ENCODE data around the gene NANOS3.

The NANOS3 gene

GRCh38 chr19:13885826-13886365 lies 9.0 kb downstream of the NANOS3 start:
- DNase-seq (ENCODE audit: low read depth) = no peak

- no peak for DNase-seq (ENCODE audit: low read depth)
Measured at GRCh38 chr19:13887018-13887436, 10.1 kb downstream of the NANOS3 start.

GRCh38 chr19:13887517-13887916 lies 10.6 kb downstream of the NANOS3 start:
- no peak for DNase-seq (ENCODE audit: low read depth)

GRCh38 chr19:13888281-13888680 lies 11.3 kb downstream of the NANOS3 start:
- no peak for DNase-seq (ENCODE audit: low read depth)

- no peak for DNase-seq (ENCODE audit: low read depth)
Measured at GRCh38 chr19:13890136-13890535, 13.2 kb downstream of the NANOS3 start.

GRCh38 chr19:13892870-13893269 lies 15.9 kb downstream of the NANOS3 start:
- DNase-seq (ENCODE audit: low read depth) = no peak

- DNase-seq (ENCODE audit: low read depth) = no peak
Measured at GRCh38 chr19:13894552-13894951, 17.6 kb downstream of the NANOS3 start.

GRCh38 chr19:13896227-13896626 lies 19.3 kb downstream of the NANOS3 start:
- no peak for DNase-seq (ENCODE audit: low read depth)

GRCh38 chr19:13899393-13899792 lies 22.5 kb downstream of the NANOS3 start:
- no peak for DNase-seq (ENCODE audit: low read depth)

GRCh38 chr19:13899912-13900584 lies 23.1 kb downstream of the NANOS3 start:
- DNase-seq (ENCODE audit: low read depth) = no peak

GRCh38 chr19:13902993-13903555 lies 26.1 kb downstream of the NANOS3 start:
- DNase-seq (ENCODE audit: low read depth) = no peak

- peak; percentile 52 for DNase-seq (ENCODE audit: low read depth)
Measured at GRCh38 chr19:13905634-13906520, 28.9 kb downstream of the NANOS3 start, which contains the start of the genes BRME1 and CC2D1A. Gene BRME1 (minus strand): TSS chr19:13906117. CDS start chr19:13904892, 1,225 bp downstream. Gene CC2D1A (plus strand): TSS chr19:13906201. CDS start chr19:13906442, 241 bp downstream.

- no peak for DNase-seq (ENCODE audit: low read depth)
Measured at GRCh38 chr19:13906521-13906904, 29.6 kb downstream of the NANOS3 start.

- DNase-seq (ENCODE audit: low read depth) = no peak
Measured at GRCh38 chr19:13906910-13907309, 30.0 kb downstream of the NANOS3 start.

GRCh38 chr19:13908674-13909073 lies 31.7 kb downstream of the NANOS3 start:
- DNase-seq (ENCODE audit: low read depth) = no peak

GRCh38 chr19:13909430-13909829 lies 32.5 kb downstream of the NANOS3 start:
- no peak for DNase-seq (ENCODE audit: low read depth)

- no peak for DNase-seq (ENCODE audit: low read depth)
Measured at GRCh38 chr19:13913352-13913751, 36.4 kb downstream of the NANOS3 start.

GRCh38 chr19:13914777-13915176 lies 37.8 kb downstream of the NANOS3 start:
- DNase-seq (ENCODE audit: low read depth) = no peak

- no peak for DNase-seq (ENCODE audit: low read depth)
Measured at GRCh38 chr19:13917888-13918406, 41.0 kb downstream of the NANOS3 start.

- no peak for DNase-seq (ENCODE audit: low read depth)
Measured at GRCh38 chr19:13918726-13919411, 41.9 kb downstream of the NANOS3 start.

GRCh38 chr19:13920524-13920923 lies 43.6 kb downstream of the NANOS3 start:
- no peak for DNase-seq (ENCODE audit: low read depth)
